Measurements from ENCODE around the gene CYBC1. TPM values are rescaled to one million over a fixed set of nuclear protein-coding genes. Genes with fewer than 3 reads are reported as not detected.

CYBC1 gene
- total and polyA plus RNA-seq, 9 of the 15 experiments (the other 6 are each of a cell fraction or from before 2014, with no cell fraction given), result 1.3 to 71.8 (median 49.9) TPM

DNA sequence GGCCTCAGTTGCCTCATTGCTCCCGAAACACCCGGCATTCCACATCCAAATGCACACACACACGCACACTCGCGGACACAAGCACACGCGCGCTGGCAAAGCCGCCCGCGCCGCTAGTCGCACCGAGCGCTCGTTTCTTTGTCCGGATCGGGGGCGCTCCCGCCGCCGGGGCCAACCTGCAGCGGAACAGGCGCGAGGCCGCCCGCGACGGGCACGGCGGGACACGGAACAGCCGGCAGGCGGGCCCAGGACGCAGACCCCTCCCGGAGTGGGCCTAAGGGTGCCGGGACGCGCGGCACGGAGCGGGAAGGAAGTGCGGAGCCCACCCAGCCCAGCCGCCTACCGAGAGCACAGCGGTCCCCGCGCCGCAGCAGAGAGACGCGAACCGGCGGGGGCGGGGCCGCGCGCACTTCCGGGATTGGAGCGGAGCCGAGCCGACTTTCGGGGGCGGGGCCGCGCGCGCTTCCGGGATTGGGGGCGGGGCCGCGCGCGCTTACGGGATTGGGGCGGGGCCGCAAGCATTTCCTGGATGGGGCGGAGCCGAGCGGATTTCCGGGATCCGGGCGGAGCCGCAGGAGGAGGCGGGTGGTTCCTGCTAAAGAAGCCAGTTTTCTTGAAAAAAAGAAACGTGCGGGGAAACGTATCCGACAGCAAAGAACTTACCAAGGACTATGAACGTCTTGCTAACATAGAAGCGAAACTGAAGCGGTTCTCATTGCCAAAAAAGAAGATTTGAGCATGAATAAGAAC, at the start of gene CYBC1 (continued):
- TF ChIP-seq, protein P1, sequence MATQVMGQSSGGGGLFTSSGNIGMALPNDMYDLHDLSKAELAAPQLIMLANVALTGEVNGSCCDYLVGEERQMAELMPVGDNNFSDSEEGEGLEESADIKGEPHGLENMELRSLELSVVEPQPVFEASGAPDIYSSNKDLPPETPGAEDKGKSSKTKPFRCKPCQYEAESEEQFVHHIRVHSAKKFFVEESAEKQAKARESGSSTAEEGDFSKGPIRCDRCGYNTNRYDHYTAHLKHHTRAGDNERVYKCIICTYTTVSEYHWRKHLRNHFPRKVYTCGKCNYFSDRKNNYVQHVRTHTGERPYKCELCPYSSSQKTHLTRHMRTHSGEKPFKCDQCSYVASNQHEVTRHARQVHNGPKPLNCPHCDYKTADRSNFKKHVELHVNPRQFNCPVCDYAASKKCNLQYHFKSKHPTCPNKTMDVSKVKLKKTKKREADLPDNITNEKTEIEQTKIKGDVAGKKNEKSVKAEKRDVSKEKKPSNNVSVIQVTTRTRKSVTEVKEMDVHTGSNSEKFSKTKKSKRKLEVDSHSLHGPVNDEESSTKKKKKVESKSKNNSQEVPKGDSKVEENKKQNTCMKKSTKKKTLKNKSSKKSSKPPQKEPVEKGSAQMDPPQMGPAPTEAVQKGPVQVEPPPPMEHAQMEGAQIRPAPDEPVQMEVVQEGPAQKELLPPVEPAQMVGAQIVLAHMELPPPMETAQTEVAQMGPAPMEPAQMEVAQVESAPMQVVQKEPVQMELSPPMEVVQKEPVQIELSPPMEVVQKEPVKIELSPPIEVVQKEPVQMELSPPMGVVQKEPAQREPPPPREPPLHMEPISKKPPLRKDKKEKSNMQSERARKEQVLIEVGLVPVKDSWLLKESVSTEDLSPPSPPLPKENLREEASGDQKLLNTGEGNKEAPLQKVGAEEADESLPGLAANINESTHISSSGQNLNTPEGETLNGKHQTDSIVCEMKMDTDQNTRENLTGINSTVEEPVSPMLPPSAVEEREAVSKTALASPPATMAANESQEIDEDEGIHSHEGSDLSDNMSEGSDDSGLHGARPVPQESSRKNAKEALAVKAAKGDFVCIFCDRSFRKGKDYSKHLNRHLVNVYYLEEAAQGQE (IDR thresholded peaks at IDR 0.05; ENCODE audit: borderline replicate concordance), result no peak
- TF ChIP-seq, protein P1 (CRISPR knock-in tag; IDR thresholded peaks at IDR 0.05; ENCODE audit: low read depth), result 0 out of 2 replicates have a peak, but pooled peaks have one; percentile 48
- TF ChIP-seq, protein P2, sequence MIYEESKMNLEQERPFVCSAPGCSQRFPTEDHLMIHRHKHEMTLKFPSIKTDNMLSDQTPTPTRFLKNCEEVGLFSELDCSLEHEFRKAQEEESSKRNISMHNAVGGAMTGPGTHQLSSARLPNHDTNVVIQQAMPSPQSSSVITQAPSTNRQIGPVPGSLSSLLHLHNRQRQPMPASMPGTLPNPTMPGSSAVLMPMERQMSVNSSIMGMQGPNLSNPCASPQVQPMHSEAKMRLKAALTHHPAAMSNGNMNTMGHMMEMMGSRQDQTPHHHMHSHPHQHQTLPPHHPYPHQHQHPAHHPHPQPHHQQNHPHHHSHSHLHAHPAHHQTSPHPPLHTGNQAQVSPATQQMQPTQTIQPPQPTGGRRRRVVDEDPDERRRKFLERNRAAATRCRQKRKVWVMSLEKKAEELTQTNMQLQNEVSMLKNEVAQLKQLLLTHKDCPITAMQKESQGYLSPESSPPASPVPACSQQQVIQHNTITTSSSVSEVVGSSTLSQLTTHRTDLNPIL (CRISPR knock-in tag; IDR thresholded peaks at IDR 0.05), result no peak
- TF ChIP-seq ZBTB1 (CRISPR knock-in tag; IDR thresholded peaks at IDR 0.05; ENCODE audit: borderline replicate concordance, low read depth), result peak; percentile 34; the same call in 1 of the 2 replicates
- TF ChIP-seq ARID1B (IDR thresholded peaks at IDR 0.05), result no peak
- peak; percentile 3; the same call in 1 of the 2 replicates for TF ChIP-seq JUND (IDR thresholded peaks at IDR 0.05; ENCODE audit: borderline replicate concordance, low read depth, low read length)
- TF ChIP-seq JUND (tag; IDR thresholded peaks at IDR 0.05; ENCODE audit: borderline replicate concordance, low read depth, low read length), result no peak
- no peak for TF ChIP-seq ZNF589 (CRISPR knock-in tag; IDR thresholded peaks at IDR 0.05; ENCODE audit: low read depth)
- no peak for TF ChIP-seq ZNF586 (CRISPR knock-in tag; conservative IDR thresholded peaks at IDR 0.05)
- TF ChIP-seq ELF2 (CRISPR knock-in tag; IDR thresholded peaks at IDR 0.05), result peak; percentile 96
- TF ChIP-seq PHF8 (IDR thresholded peaks at IDR 0.05; ENCODE audit: borderline replicate concordance, low read length), result peak; percentile 88; the same call in 1 of the 2 replicates
- TF ChIP-seq, protein P3, sequence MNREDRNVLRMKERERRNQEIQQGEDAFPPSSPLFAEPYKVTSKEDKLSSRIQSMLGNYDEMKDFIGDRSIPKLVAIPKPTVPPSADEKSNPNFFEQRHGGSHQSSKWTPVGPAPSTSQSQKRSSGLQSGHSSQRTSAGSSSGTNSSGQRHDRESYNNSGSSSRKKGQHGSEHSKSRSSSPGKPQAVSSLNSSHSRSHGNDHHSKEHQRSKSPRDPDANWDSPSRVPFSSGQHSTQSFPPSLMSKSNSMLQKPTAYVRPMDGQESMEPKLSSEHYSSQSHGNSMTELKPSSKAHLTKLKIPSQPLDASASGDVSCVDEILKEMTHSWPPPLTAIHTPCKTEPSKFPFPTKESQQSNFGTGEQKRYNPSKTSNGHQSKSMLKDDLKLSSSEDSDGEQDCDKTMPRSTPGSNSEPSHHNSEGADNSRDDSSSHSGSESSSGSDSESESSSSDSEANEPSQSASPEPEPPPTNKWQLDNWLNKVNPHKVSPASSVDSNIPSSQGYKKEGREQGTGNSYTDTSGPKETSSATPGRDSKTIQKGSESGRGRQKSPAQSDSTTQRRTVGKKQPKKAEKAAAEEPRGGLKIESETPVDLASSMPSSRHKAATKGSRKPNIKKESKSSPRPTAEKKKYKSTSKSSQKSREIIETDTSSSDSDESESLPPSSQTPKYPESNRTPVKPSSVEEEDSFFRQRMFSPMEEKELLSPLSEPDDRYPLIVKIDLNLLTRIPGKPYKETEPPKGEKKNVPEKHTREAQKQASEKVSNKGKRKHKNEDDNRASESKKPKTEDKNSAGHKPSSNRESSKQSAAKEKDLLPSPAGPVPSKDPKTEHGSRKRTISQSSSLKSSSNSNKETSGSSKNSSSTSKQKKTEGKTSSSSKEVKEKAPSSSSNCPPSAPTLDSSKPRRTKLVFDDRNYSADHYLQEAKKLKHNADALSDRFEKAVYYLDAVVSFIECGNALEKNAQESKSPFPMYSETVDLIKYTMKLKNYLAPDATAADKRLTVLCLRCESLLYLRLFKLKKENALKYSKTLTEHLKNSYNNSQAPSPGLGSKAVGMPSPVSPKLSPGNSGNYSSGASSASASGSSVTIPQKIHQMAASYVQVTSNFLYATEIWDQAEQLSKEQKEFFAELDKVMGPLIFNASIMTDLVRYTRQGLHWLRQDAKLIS (CRISPR knock-in tag; IDR thresholded peaks at IDR 0.05), result peak; percentile 44; the same call in 1 of the 2 replicates
- 0 out of 2 replicates have a peak, but pooled peaks have one; percentile 54 for TF ChIP-seq KLF13 (tag; IDR thresholded peaks at IDR 0.05; ENCODE audit: borderline replicate concordance, low read depth)

Data from K562 (cell line).